ENCODE measurements around the gene SLC18A3.

Gene SLC18A3

DNA sequence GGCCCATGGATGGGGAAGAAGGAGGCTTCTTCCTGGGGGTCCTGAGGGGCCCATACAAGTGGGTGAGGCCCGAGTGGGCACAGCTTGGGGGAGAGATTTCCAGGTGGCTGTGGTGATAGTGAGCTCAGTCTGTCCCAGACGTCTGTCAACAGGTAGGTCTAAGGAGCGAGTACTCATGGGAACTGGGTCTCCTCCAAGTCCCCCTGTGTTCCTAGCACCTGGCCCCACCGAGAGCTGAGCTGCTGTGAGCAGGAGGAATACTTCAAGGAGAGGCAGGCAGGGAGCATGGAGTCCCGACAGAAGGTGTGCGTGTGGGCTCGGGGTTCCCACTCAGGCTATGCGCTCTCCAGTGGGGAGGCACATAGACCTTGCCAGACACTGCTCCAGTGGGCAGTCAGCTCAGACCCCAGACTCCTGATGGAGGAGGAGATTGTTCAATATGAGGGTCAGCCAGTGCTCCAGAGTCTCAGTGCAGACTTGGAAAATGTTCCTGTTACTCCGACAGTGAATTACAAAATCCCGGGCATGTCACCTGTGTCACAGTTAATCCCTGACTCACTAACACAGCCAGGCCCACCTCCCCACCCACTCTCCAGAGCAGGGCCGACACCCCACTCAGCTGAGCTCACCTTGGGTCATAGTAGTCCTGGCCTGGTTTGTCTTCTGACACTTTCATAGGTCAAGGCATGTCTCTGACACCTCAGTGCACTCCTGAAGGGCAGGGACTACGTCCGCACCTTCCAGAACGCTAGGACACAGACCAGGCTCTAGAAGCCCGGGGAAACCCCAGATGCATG is 41.1 kb downstream of the SLC18A3 start:
- DNase-seq (ENCODE audit: low read depth): no peak

- no peak for DNase-seq (ENCODE audit: low read depth)
Measured at GRCh38 chr10:49651917-49652316, 41.8 kb downstream of the SLC18A3 start.

DNA sequence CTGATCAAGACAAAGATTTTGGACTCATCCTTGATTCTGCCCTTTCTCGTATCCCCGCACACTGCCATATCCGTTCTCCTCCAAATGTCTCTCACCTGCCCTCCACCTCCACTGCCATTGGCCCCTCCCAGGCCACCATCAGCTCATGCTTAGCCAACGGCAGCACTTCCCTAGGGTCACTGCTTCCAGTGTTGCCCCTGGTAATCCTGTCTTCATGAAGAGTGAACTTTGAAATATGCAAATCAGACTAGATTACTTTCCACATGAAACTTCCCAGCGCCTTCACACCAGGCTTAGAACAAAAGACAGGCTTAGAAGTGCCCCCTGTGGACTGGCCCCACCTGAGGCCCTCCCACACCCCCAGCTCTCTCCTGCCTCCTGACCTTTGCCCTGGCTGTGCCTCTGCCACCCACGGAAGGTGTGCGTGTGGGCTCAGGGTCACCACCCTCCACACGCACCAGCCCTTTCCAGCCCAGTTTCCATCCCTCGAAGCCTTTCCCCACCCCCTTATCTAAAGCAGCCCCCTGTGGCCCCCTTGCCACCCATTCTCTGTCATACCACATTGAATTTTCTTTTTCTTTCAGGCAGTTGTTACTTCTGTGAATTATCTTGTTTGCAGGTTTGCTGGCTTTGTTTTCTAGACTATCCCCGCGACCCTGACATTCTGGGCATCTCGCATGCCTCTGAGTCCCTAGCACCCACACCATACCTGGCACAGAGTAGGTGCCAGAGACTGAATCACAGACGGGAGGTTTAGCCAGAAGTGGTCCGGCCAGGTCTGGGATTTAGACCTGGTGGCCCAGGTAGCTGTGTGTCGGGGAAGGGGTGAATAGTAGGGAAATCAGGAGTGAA is 42.5 kb downstream of the SLC18A3 start:
- DNase-seq (ENCODE audit: low read depth): no peak

DNA sequence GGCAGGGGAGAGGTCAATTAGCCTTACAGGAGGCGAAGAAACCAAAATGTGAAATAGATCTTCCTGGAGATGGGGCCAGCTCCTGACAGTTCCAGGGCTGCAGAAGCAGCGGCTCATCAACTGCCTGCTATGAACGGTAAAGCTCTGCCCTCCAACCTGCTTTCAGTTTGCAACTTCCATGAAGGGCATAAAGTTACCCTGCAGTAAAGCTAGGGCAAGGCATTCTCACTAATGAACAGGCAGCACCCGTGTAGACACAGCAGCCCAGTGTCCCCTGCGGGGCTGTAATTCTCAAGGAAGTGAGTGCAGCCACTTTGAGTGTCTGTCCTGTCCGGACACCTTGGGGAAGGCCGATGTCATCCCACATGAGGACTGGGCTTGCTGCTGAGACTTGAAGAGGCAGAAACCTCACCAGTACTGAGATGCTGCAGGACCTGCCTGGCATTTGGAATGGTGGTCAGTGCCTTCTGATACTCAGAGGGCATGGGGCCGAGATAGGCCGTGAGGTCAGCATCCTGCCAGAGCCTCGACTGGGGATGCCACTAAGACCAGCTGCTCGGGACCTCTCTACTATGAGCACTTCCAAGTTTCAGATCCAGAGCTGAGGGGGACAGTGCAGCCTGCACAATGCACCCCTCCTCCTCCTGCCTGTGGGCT is 43.3 kb downstream of the SLC18A3 start:
- no peak for DNase-seq (ENCODE audit: low read depth)

GRCh38 chr10:49654036-49654693 is 44.1 kb downstream of the SLC18A3 start:
- no peak for DNase-seq (ENCODE audit: low read depth)

DNA sequence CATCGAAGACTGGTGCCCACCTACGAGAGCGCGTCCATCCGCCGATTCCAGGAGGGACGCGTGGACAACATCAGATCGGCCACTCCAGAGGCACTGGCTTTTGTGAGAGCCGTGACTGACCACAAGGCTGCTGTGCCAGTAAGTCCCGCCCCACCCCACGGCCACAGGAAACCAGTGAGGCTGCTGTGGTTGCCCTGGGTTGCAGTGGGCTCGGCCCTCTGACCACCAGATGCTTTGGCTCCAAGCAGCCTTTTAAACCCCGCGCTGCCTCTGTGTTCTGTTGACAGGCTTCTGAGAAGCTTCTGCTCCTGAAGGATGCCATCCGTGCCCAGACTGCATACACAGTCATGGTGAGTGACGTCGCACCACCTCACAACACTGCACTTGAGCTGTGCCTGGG is 45.0 kb downstream of the SLC18A3 start:
- DNase-seq (ENCODE audit: low read depth): no peak

DNA sequence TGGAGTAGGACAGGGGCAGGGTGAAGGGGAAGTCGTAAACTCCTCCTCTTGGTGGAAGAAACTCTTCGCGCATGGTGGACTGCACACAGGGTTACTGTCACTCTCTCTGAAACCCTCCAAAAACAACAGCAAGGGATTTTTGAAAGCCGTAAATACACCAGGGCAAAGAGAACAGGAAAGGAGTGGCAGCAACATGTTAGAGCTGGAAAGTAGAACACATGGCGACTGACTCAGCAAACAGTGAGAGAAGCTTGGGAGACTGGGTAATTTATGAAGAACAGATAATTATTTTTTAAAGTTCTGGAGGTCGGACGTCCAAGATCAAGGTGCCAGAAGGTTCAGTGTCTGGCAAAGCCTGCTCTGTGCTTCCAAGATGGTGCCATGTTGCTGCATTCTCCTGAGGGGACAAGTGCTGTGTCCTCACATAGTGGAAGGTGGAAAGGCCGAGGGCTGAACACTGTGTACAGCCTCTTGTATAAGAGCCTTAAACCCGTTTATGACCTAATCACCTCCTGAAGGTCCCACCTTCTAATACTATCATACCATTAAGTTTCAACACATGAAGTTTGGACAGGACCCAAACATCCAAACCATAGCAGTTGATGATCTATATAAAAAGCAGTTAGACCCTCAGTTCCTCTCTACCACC is 46.9 kb downstream of the SLC18A3 start:
- DNase-seq (ENCODE audit: low read depth): no peak

GRCh38 chr10:49657606-49658005 is 47.5 kb downstream of the SLC18A3 start:
- no peak for DNase-seq (ENCODE audit: low read depth)

DNA sequence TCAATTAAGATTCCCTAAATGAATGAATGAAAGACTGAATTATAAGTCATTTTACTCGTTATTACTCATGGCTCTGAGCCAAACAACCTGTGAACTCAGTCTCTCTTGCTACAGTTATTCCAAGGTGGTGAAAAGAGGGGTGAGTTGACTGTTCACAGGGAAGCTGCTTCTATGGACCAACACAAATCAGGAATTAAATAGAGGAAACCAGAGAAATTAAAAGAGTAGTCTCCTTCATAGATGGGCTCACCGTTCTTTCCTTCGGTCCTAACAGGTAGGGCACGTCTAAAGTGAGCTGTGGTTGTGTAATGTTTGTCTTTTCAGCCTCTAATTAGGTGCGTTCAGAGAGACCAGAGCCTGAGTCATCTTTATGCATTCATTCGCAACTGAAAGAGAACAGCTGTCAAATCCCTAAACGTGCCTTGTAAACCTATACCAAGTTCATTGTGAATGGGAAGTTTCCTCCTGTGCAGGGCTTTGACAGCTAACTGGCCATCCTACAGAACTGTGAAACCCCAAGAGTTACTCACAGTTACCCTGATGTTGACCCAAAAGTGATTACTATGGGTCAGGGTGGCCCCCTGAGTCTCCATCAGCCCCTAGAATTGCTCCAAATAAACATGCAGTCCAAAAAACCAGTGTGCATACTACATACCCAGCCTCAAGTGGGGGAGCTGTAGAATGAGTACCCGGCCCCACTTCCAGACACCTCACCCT is 51.2 kb downstream of the SLC18A3 start:
- no peak for DNase-seq (ENCODE audit: low read depth)

All from stromal cell of bone marrow (primary cell).